Brain microvascular endothelial cell (primary cell): Measurements from ENCODE around the gene GRM8.
A peak's percentile ranks its signal among the peaks of the same experiment; 100 is the strongest.

Experiments used
- DNase-seq: peaks from one replicate; pipeline ENCODE4 v3.0.0-alpha.2; 2020
- H3K27ac ChIP-seq: fragments of 250-450 bp; sonication (Bioruptor Pico); 2 replicates; pipeline ENCODE4 v1.5.1; 2020; ENCODE audit warnings: mild to moderate bottlenecking, moderate library complexity
- H3K27me3 ChIP-seq: fragments of 250-450 bp; sonication (Bioruptor Pico); replicated peaks from 2 replicates; pipeline ENCODE4 v1.5.1; 2020; ENCODE audit warnings: mild to moderate bottlenecking
- H3K36me3 ChIP-seq: fragments of 250-450 bp; sonication (Bioruptor Pico); replicated peaks from 2 replicates; pipeline ENCODE4 v1.5.1; 2020; ENCODE audit warnings: mild to moderate bottlenecking
- H3K4me3 ChIP-seq: 2 replicates; pipeline ENCODE4 v1.5.1; 2011; ENCODE audit warnings: low read depth, mild to moderate bottlenecking, control low read depth, low read length, moderate library complexity
- CTCF ChIP-seq: IDR thresholded peaks from 2 replicates; pipeline ENCODE4 v1.5.1; 2011; ENCODE audit warnings: low read depth, mild to moderate bottlenecking, moderate library complexity, low read length, control low read depth, inconsistent platforms; ENCODE audit errors: missing control alignments
- in situ Hi-C: cut with HindIII; loops from 2 replicates; pipeline ENCODE4 v1.10.0; 2017; ENCODE audit warnings: low sequenced_read_pairs, low pct_ligation_motif_present

Gene GRM8

GRCh38 chr7:126557271-126557670 is 695.5 kb downstream of the GRM8 start:
- in situ Hi-C loops = no loop called here
- DNase-seq = no peak
- Histone ChIP-seq H3K4me3 (no peak overlapping the region), H3K36me3 (no peaks in the 10 kb centered on the region), H3K27me3 (no peaks in the 10 kb centered on the region), H3K27ac (no peak overlapping the region)
- TF ChIP-seq CTCF = no peak

- Histone ChIP-seq H3K4me3 (no peak overlapping the region), H3K36me3 (no peaks in the 10 kb centered on the region), H3K27me3 (no peaks in the 10 kb centered on the region), H3K27ac (no peak overlapping the region)
- DNase-seq = peak; percentile 12
- in situ Hi-C loops = no loop called here
- TF ChIP-seq CTCF = no peak
Observed at GRCh38 chr7:126541406-126541805, 711.3 kb downstream of the GRM8 start.

- in situ Hi-C loops = no loop called here
- Histone ChIP-seq H3K27me3 (no peaks in the 10 kb centered on the region), H3K36me3 (no peaks in the 10 kb centered on the region), H3K27ac (no peak overlapping the region), H3K4me3 (no peak overlapping the region)
- TF ChIP-seq CTCF = no peak
- no peak for DNase-seq
Observed at GRCh38 chr7:126535176-126535575, 717.6 kb downstream of the GRM8 start.

GRCh38 chr7:126533715-126534114 is 719.0 kb downstream of the GRM8 start:
- in situ Hi-C loops = no loop called here
- DNase-seq = no peak
- H3K36me3 ChIP-seq = no peaks in the 10 kb centered on the region
- H3K4me3 ChIP-seq = no peak overlapping the region
- TF ChIP-seq CTCF = no peak
- H3K27me3 ChIP-seq = no peaks in the 10 kb centered on the region
- H3K27ac ChIP-seq = no peak overlapping the region

- Histone ChIP-seq H3K36me3 (no peaks in the 10 kb centered on the region), H3K4me3 (no peak overlapping the region), H3K27me3 (no peaks in the 10 kb centered on the region), H3K27ac (no peak overlapping the region)
- TF ChIP-seq CTCF = no peak
- in situ Hi-C loops = no loop called here
- no peak for DNase-seq
Observed at GRCh38 chr7:126529833-126530232, 722.9 kb downstream of the GRM8 start.

GRCh38 chr7:126529254-126529653 is 723.5 kb downstream of the GRM8 start:
- H3K4me3 ChIP-seq = no peak overlapping the region
- no peaks in the 10 kb centered on the region for H3K27me3 ChIP-seq
- in situ Hi-C loops = no loop called here
- H3K36me3 ChIP-seq = no peaks in the 10 kb centered on the region
- no peak for DNase-seq
- H3K27ac ChIP-seq = no peak overlapping the region
- TF ChIP-seq CTCF = no peak
